Measurements from ENCODE around the gene PRDM4. TPM values are rescaled to one million over a fixed set of nuclear protein-coding genes. Genes with fewer than 3 reads are reported as not detected.

Gene PRDM4
- total and polyA plus RNA-seq, 2 of the 13 experiments (the other 11 are each of a cell fraction or from before 2014, with no cell fraction given) = 9.9 to 15.3 TPM

DNA sequence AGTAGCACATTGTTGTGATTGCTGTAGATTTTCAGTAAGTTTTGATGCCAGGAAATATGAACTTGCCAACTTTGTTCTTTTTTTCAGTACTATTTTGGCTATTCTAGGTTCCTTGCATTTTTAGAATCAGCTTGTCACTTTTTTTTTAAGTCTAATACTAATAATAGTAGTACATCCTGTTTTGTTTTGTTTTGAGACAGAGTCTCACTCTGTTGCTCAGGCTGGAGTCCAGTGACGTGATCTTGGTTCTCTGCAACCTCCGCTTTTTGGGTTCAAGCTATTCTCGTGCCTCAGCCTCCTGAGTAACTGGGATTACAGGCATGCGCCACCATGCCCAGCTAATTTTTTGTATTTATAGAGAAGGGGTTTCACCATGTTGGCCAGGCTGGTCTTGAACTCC is 58.8 kb downstream of the PRDM4 start (continued):
- TF ChIP-seq GRHL1 (CRISPR knock-in tag; conservative IDR thresholded peaks at IDR 0.05) = no peak
- no peak for TF ChIP-seq TBX2 (CRISPR knock-in tag; IDR thresholded peaks at IDR 0.05; ENCODE audit: borderline replicate concordance)
- TF ChIP-seq ZXDC (CRISPR knock-in tag; IDR thresholded peaks at IDR 0.05) = no peak
- TF ChIP-seq, protein P1, sequence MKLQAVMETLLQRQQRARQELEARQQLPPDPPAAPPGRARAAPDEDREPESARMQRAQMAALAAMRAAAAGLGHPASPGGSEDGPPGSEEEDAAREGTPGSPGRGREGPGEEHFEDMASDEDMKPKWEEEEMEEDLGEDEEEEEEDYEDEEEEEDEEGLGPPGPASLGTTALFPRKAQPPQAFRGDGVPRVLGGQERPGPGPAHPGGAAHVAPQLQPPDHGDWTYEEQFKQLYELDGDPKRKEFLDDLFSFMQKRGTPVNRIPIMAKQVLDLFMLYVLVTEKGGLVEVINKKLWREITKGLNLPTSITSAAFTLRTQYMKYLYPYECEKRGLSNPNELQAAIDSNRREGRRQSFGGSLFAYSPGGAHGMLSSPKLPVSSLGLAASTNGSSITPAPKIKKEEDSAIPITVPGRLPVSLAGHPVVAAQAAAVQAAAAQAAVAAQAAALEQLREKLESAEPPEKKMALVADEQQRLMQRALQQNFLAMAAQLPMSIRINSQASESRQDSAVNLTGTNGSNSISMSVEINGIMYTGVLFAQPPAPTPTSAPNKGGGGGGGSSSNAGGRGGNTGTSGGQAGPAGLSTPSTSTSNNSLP (IDR thresholded peaks at IDR 0.05; ENCODE audit: low read depth, low read length) = no peak
- TF ChIP-seq, protein P2, sequence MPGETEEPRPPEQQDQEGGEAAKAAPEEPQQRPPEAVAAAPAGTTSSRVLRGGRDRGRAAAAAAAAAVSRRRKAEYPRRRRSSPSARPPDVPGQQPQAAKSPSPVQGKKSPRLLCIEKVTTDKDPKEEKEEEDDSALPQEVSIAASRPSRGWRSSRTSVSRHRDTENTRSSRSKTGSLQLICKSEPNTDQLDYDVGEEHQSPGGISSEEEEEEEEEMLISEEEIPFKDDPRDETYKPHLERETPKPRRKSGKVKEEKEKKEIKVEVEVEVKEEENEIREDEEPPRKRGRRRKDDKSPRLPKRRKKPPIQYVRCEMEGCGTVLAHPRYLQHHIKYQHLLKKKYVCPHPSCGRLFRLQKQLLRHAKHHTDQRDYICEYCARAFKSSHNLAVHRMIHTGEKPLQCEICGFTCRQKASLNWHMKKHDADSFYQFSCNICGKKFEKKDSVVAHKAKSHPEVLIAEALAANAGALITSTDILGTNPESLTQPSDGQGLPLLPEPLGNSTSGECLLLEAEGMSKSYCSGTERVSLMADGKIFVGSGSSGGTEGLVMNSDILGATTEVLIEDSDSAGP (CRISPR knock-in tag; IDR thresholded peaks at IDR 0.05; ENCODE audit: borderline replicate concordance) = no peak
- TF ChIP-seq, protein P3, sequence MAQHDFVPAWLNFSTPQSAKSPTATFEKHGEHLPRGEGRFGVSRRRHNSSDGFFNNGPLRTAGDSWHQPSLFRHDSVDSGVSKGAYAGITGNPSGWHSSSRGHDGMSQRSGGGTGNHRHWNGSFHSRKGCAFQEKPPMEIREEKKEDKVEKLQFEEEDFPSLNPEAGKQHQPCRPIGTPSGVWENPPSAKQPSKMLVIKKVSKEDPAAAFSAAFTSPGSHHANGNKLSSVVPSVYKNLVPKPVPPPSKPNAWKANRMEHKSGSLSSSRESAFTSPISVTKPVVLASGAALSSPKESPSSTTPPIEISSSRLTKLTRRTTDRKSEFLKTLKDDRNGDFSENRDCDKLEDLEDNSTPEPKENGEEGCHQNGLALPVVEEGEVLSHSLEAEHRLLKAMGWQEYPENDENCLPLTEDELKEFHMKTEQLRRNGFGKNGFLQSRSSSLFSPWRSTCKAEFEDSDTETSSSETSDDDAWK (CRISPR knock-in tag; IDR thresholded peaks at IDR 0.05) = no peak
- TF ChIP-seq ZUFSP (CRISPR knock-in tag; IDR thresholded peaks at IDR 0.05; ENCODE audit: borderline replicate concordance) = no peak
- no peak for TF ChIP-seq DBP (CRISPR knock-in tag; IDR thresholded peaks at IDR 0.05; ENCODE audit: not compliant biosample characterization)
- no peak for TF ChIP-seq ZBTB8A (CRISPR knock-in tag; IDR thresholded peaks at IDR 0.05; ENCODE audit: borderline replicate concordance, low read depth)
- no peak for TF ChIP-seq PCBP2 (optimal IDR thresholded peaks at IDR 0.05; ENCODE audit: low read depth, low read length, poor library complexity, severe bottlenecking)
- no peak for TF ChIP-seq REL (CRISPR knock-in tag; conservative IDR thresholded peaks at IDR 0.05)
- TF ChIP-seq ZNF761 (CRISPR knock-in tag; conservative IDR thresholded peaks at IDR 0.05) = no peak
